ENCODE measurements around the gene PRR30. TPM values are rescaled to one million over a fixed set of nuclear protein-coding genes. Genes with fewer than 3 reads are reported as not detected.

Gene PRR30
- total and polyA plus RNA-seq, 2 experiments from 2014 or later, result not detected

DNA sequence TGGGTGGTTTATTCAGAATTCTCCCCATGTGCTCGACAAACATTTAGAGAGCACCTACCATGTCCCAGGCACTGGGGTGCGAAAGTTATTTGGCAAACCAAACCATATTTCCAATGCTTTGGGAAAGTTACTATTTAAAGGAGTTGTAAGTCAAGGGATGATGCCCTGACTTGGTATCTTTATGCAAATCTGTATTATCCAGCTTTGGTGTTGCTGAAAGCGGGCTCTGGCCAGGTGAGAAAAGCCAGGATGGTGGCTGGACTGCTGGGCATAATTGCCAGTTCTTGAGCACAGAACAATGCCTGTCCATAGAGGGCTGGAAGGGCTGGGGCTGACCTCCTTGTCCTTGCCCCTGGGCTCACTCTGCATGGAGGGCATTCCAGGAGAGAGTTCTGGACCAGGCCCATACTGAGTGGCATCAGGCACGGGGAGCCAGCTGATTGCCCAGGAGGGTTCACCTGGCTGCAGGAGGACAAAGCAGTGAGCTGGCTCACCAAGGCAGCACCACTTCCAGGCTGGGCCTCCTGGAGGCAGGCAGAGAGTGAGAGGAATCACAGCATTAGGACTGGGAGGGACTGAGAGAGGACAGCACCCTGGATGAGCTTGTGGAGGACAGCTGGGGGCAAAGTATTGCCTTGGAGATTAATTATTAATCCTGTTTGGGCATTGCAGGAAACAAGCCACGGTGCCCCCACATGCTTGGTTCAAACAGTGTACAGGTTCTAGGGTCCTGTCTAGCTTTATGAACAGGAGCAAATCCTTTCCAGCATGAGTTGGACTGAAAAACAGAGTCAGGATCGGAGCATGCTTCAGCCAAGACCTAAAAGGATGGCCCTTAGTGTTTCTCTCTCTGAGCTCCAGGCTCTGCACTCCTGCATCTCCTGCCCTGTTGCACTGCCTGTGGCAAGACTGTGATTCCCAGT, 45.5 kb downstream of the PRR30 start (continued):
- TF ChIP-seq, protein P1, sequence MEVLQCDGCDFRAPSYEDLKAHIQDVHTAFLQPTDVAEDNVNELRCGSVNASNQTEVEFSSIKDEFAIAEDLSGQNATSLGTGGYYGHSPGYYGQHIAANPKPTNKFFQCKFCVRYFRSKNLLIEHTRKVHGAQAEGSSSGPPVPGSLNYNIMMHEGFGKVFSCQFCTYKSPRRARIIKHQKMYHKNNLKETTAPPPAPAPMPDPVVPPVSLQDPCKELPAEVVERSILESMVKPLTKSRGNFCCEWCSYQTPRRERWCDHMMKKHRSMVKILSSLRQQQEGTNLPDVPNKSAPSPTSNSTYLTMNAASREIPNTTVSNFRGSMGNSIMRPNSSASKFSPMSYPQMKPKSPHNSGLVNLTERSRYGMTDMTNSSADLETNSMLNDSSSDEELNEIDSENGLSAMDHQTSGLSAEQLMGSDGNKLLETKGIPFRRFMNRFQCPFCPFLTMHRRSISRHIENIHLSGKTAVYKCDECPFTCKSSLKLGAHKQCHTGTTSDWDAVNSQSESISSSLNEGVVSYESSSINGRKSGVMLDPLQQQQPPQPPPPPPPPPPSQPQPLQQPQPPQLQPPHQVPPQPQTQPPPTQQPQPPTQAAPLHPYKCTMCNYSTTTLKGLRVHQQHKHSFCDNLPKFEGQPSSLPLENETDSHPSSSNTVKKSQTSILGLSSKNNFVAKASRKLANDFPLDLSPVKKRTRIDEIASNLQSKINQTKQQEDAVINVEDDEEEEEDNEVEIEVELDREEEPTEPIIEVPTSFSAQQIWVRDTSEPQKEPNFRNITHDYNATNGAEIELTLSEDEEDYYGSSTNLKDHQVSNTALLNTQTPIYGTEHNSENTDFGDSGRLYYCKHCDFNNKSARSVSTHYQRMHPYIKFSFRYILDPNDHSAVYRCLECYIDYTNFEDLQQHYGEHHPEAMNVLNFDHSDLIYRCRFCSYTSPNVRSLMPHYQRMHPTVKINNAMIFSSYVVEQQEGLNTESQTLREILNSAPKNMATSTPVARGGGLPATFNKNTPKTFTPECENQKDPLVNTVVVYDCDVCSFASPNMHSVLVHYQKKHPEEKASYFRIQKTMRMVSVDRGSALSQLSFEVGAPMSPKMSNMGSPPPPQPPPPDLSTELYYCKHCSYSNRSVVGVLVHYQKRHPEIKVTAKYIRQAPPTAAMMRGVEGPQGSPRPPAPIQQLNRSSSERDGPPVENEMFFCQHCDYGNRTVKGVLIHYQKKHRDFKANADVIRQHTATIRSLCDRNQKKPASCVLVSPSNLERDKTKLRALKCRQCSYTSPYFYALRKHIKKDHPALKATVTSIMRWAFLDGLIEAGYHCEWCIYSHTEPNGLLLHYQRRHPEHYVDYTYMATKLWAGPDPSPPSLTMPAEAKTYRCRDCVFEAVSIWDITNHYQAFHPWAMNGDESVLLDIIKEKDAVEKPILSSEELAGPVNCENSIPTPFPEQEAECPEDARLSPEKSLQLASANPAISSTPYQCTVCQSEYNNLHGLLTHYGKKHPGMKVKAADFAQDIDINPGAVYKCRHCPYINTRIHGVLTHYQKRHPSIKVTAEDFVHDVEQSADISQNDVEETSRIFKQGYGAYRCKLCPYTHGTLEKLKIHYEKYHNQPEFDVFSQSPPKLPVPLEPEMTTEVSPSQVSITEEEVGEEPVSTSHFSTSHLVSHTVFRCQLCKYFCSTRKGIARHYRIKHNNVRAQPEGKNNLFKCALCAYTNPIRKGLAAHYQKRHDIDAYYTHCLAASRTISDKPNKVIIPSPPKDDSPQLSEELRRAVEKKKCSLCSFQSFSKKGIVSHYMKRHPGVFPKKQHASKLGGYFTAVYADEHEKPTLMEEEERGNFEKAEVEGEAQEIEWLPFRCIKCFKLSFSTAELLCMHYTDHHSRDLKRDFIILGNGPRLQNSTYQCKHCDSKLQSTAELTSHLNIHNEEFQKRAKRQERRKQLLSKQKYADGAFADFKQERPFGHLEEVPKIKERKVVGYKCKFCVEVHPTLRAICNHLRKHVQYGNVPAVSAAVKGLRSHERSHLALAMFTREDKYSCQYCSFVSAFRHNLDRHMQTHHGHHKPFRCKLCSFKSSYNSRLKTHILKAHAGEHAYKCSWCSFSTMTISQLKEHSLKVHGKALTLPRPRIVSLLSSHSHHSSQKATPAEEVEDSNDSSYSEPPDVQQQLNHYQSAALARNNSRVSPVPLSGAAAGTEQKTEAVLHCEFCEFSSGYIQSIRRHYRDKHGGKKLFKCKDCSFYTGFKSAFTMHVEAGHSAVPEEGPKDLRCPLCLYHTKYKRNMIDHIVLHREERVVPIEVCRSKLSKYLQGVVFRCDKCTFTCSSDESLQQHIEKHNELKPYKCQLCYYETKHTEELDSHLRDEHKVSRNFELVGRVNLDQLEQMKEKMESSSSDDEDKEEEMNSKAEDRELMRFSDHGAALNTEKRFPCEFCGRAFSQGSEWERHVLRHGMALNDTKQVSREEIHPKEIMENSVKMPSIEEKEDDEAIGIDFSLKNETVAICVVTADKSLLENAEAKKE (CRISPR knock-in tag; IDR thresholded peaks at IDR 0.05), result no peak
- TF ChIP-seq STAT1 (IDR thresholded peaks at IDR 0.05; ENCODE audit: unreplicated experiment), result no peak
- TF ChIP-seq POLR2AphosphoS5 (IDR thresholded peaks at IDR 0.05; ENCODE audit: low read depth), result no peak
- TF ChIP-seq ZNF331 (CRISPR knock-in tag; IDR thresholded peaks at IDR 0.05; ENCODE audit: low read depth), result no peak
- TF ChIP-seq, protein P2, sequence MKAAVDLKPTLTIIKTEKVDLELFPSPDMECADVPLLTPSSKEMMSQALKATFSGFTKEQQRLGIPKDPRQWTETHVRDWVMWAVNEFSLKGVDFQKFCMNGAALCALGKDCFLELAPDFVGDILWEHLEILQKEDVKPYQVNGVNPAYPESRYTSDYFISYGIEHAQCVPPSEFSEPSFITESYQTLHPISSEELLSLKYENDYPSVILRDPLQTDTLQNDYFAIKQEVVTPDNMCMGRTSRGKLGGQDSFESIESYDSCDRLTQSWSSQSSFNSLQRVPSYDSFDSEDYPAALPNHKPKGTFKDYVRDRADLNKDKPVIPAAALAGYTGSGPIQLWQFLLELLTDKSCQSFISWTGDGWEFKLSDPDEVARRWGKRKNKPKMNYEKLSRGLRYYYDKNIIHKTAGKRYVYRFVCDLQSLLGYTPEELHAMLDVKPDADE (IDR thresholded peaks at IDR 0.05), result no peak
- TF ChIP-seq JUNB (IDR thresholded peaks at IDR 0.05; ENCODE audit: unreplicated experiment), result no peak
